Measurements from ENCODE around the gene ZNF584.
"Not testable (repeated sequence)": the region's sequence is repeated elsewhere in the genome, so short reads cannot be mapped to it uniquely, and the experiment has no call there.

Gene ZNF584

GRCh38 chr19:58408152-58409009 lies at the start of gene ZNF584:
TSS of gene ZNF584 (plus strand) at chr19:58408649. CDS start at chr19:58409148, 499 bp downstream.
- peak; percentile 94 for DNase-seq

- peak; percentile 68 for DNase-seq
These were observed 46.6 kb upstream of the ZNF584 start for GRCh38 chr19:58361900-58362271.

- DNase-seq = peak; percentile 97
These were observed 46.0 kb upstream of the ZNF584 start, which contains the start of gene ZNF497 for GRCh38 chr19:58362272-58362994. TSS of gene ZNF497 (minus strand) at chr19:58362751. CDS start at chr19:58357635, 5,116 bp downstream.

GRCh38 chr19:58364146-58364545 lies 44.3 kb upstream of the ZNF584 start:
- DNase-seq = no peak

GRCh38 chr19:58366585-58367430 lies 41.6 kb upstream of the ZNF584 start:
- no peak for DNase-seq

GRCh38 chr19:58367698-58368454 lies 40.6 kb upstream of the ZNF584 start:
- DNase-seq = no peak

- no peak for DNase-seq
These were observed 39.7 kb upstream of the ZNF584 start for GRCh38 chr19:58368561-58369360.

GRCh38 chr19:58372311-58373133 lies 35.9 kb upstream of the ZNF584 start:
- no peak for DNase-seq

GRCh38 chr19:58374200-58374599 lies 34.2 kb upstream of the ZNF584 start:
- no peak for DNase-seq

GRCh38 chr19:58376724-58377123 lies 31.7 kb upstream of the ZNF584 start:
- DNase-seq = not testable (repeated sequence)

GRCh38 chr19:58379246-58379645 lies 29.2 kb upstream of the ZNF584 start:
- no peak for DNase-seq

- no peak for DNase-seq
These were observed 28.3 kb upstream of the ZNF584 start for GRCh38 chr19:58380037-58380661.

- peak; percentile 99 for DNase-seq
These were observed 27.6 kb upstream of the ZNF584 start, which contains the start of gene ZNF837 for GRCh38 chr19:58380662-58381459. TSS of gene ZNF837 (minus strand) at chr19:58381030. CDS start at chr19:58369332, 11,698 bp downstream.

- DNase-seq = no peak
These were observed 26.8 kb upstream of the ZNF584 start for GRCh38 chr19:58381460-58382212.

- no peak for DNase-seq
These were observed 25.3 kb upstream of the ZNF584 start for GRCh38 chr19:58382997-58383603.

- DNase-seq = no peak
These were observed 23.0 kb upstream of the ZNF584 start for GRCh38 chr19:58385313-58385890.

- DNase-seq = peak; percentile 44
These were observed 22.4 kb upstream of the ZNF584 start for GRCh38 chr19:58385891-58386575.
